SK-N-SH treated with all-trans-retinoic acid at 6 μM for 48 hours (cell line): ENCODE data around the gene AFG3L2.

Experiments
- TOX ChIP-seq: fragments of 250-450 bp; sonication (Bioruptor Pico); IDR thresholded peaks from 2 replicates; pipeline ENCODE4 v1.8.0; 2021; ENCODE audit warnings: mild to moderate bottlenecking, moderate library complexity, borderline replicate concordance
- TF ChIP-seq, protein P1 (sequence below): fragments of 250-450 bp; sonication (Bioruptor Pico); IDR thresholded peaks from 2 replicates; pipeline ENCODE4 v1.8.0; 2021; ENCODE audit warnings: low read depth, mild to moderate bottlenecking, moderate library complexity, borderline replicate concordance

- TF ChIP-seq TOX (CRISPR knock-in tag): no peak
- TF ChIP-seq, protein P1, sequence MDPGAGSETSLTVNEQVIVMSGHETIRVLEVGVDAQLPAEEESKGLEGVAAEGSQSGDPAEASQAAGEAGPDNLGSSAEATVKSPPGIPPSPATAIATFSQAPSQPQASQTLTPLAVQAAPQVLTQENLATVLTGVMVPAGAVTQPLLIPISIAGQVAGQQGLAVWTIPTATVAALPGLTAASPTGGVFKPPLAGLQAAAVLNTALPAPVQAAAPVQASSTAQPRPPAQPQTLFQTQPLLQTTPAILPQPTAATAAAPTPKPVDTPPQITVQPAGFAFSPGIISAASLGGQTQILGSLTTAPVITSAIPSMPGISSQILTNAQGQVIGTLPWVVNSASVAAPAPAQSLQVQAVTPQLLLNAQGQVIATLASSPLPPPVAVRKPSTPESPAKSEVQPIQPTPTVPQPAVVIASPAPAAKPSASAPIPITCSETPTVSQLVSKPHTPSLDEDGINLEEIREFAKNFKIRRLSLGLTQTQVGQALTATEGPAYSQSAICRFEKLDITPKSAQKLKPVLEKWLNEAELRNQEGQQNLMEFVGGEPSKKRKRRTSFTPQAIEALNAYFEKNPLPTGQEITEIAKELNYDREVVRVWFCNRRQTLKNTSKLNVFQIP (CRISPR knock-in tag): no peak
Observed at GRCh38 chr18:12362473-12363174, 14.4 kb downstream of the AFG3L2 start.
